Measurements from ENCODE around the gene LTBP3.
A peak's percentile ranks its signal among the peaks of the same experiment; 100 is the strongest.

Gene LTBP3

GRCh38 chr11:65504674-65505465 lies 53.3 kb downstream of the LTBP3 start:
- Histone ChIP-seq H3K4me3 (ENCODE audit: low read depth, low read length) (peak overlapping the region; percentile 89), H3K36me3 (peaks cover 72% of the 10 kb centered on the region), H3K27me3 (ENCODE audit: insufficient read depth, low read depth, severe bottlenecking) (no peaks in the 10 kb centered on the region), H3K9me3 (ENCODE audit: severe bottlenecking) (no peaks in the 10 kb centered on the region), H3K27ac (peak overlapping the region; percentile 38)
- no peak for DNase-seq
- TF ChIP-seq, protein P1, sequence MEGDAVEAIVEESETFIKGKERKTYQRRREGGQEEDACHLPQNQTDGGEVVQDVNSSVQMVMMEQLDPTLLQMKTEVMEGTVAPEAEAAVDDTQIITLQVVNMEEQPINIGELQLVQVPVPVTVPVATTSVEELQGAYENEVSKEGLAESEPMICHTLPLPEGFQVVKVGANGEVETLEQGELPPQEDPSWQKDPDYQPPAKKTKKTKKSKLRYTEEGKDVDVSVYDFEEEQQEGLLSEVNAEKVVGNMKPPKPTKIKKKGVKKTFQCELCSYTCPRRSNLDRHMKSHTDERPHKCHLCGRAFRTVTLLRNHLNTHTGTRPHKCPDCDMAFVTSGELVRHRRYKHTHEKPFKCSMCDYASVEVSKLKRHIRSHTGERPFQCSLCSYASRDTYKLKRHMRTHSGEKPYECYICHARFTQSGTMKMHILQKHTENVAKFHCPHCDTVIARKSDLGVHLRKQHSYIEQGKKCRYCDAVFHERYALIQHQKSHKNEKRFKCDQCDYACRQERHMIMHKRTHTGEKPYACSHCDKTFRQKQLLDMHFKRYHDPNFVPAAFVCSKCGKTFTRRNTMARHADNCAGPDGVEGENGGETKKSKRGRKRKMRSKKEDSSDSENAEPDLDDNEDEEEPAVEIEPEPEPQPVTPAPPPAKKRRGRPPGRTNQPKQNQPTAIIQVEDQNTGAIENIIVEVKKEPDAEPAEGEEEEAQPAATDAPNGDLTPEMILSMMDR (IDR thresholded peaks at IDR 0.05; ENCODE audit: low read depth, low read length), result no peak

DNA sequence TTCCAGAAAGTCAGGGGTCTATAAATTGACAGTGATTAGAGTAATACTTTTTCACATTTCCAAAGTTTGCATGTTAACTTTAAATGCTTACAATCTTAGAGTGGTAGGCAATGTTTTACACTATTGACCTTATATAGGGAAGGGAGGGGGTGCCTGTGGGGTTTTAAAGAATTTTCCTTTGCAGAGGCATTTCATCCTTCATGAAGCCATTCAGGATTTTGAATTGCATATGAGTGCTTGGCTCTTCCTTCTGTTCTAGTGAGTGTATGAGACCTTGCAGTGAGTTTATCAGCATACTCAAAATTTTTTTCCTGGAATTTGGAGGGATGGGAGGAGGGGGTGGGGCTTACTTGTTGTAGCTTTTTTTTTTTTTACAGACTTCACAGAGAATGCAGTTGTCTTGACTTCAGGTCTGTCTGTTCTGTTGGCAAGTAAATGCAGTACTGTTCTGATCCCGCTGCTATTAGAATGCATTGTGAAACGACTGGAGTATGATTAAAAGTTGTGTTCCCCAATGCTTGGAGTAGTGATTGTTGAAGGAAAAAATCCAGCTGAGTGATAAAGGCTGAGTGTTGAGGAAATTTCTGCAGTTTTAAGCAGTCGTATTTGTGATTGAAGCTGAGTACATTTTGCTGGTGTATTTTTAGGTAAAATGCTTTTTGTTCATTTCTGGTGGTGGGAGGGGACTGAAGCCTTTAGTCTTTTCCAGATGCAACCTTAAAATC lies 54.0 kb downstream of the LTBP3 start:
- no peaks in the 10 kb centered on the region for H3K27me3 ChIP-seq (ENCODE audit: insufficient read depth, low read depth, severe bottlenecking)
- DNase-seq, result no peak
- no peaks in the 10 kb centered on the region for H3K9me3 ChIP-seq (ENCODE audit: severe bottlenecking)
- H3K36me3 ChIP-seq, result peaks cover 80% of the 10 kb centered on the region
- peak overlapping the region; percentile 89 for H3K4me3 ChIP-seq (ENCODE audit: low read depth, low read length)
- TF ChIP-seq, protein P1 (IDR thresholded peaks at IDR 0.05; ENCODE audit: low read depth, low read length), result no peak
- H3K27ac ChIP-seq, result peak overlapping the region; percentile 38; the same call in 1 of the 2 replicates

GRCh38 chr11:65503368-65503948 lies 54.7 kb downstream of the LTBP3 start:
- Histone ChIP-seq H3K36me3 (peaks cover 81% of the 10 kb centered on the region), H3K4me3 (ENCODE audit: low read depth, low read length) (peak overlapping the region; percentile 89), H3K27me3 (ENCODE audit: insufficient read depth, low read depth, severe bottlenecking) (no peaks in the 10 kb centered on the region), H3K27ac (peak overlapping the region; percentile 20; the same call in 1 of the 2 replicates), H3K9me3 (ENCODE audit: severe bottlenecking) (no peaks in the 10 kb centered on the region)
- no peak for DNase-seq
- TF ChIP-seq, protein P1 (IDR thresholded peaks at IDR 0.05; ENCODE audit: low read depth, low read length), result no peak

GRCh38 chr11:65502555-65503367 lies 55.4 kb downstream of the LTBP3 start:
- Histone ChIP-seq H3K36me3 (peaks cover 81% of the 10 kb centered on the region), H3K27me3 (ENCODE audit: insufficient read depth, low read depth, severe bottlenecking) (no peaks in the 10 kb centered on the region), H3K9me3 (ENCODE audit: severe bottlenecking) (no peaks in the 10 kb centered on the region), H3K4me3 (ENCODE audit: low read depth, low read length) (peak overlapping the region; percentile 89), H3K27ac (peak overlapping the region; percentile 20)
- TF ChIP-seq, protein P1 (IDR thresholded peaks at IDR 0.05; ENCODE audit: low read depth, low read length), result no peak
- no peak for DNase-seq

- Histone ChIP-seq H3K27me3 (ENCODE audit: insufficient read depth, low read depth, severe bottlenecking) (no peaks in the 10 kb centered on the region), H3K27ac (no peak overlapping the region; the same call in 1 of the 2 replicates), H3K36me3 (peaks cover 81% of the 10 kb centered on the region), H3K9me3 (ENCODE audit: severe bottlenecking) (no peaks in the 10 kb centered on the region), H3K4me3 (ENCODE audit: low read depth, low read length) (peak overlapping the region; percentile 89)
- TF ChIP-seq, protein P1 (IDR thresholded peaks at IDR 0.05; ENCODE audit: low read depth, low read length), result no peak
- DNase-seq, result no peak
Observed at GRCh38 chr11:65502274-65502554, 55.9 kb downstream of the LTBP3 start.

Data from WERI-Rb-1 (cell line).